Muscle of leg (tissue), 11 donors: ENCODE results near the gene ELP2. TPM values are rescaled to one million over a fixed set of nuclear protein-coding genes. Genes with fewer than 3 reads are reported as not detected.

Source experiments
- DNase-seq: peaks from one replicate; pipeline ENCODE4 v3.0.0; 2013
- H3K27ac ChIP-seq: one replicate; pipeline ENCODE4 v1.5.1; 2013; ENCODE audit warnings: mild to moderate bottlenecking, low read length, control low read depth
- H3K27me3 ChIP-seq: one replicate; pipeline ENCODE4 v1.6.1; 2013; ENCODE audit warnings: low read length; ENCODE audit not compliant: control insufficient read depth, insufficient read depth
- H3K36me3 ChIP-seq: one replicate; pipeline ENCODE4 v1.6.1; 2013; ENCODE audit warnings: low read length; ENCODE audit not compliant: control insufficient read depth, insufficient read depth
- H3K4me1 ChIP-seq: one replicate; pipeline ENCODE4 v1.6.1; 2013; ENCODE audit warnings: low read length; ENCODE audit not compliant: control insufficient read depth, insufficient read depth
- H3K4me3 ChIP-seq: one replicate; pipeline ENCODE4 v1.5.1; 2013; ENCODE audit warnings: low read length, control low read depth
- H3K9me3 ChIP-seq: replicated peaks from 2 replicates; pipeline ENCODE4 v1.6.1; 2013; ENCODE audit warnings: low read depth, low read length; ENCODE audit not compliant: control insufficient read depth
- WGBS: methylation state at CpG from one replicate; pipeline ENCODE4 v1.1.5; 2013; ENCODE audit warnings: missing lambda C conversion rate; ENCODE audit not compliant: insufficient coverage; 5-methylcytosine and 5-hydroxymethylcytosine counted together
- polyA plus RNA-seq, 8 donors: library from polyadenylated mRNA; unstranded; fragments of 120-200 nt; gene quantifications; one replicate each; pipeline versions ENCODE4 v1.2.1 to v1.2.3, GENCODE V29; 2013; ENCODE audit warnings: inconsistent platforms in 1 of 8, low replicate concordance in 1 of 8; ENCODE audit not compliant: insufficient read length in 8 of 8, insufficient read depth in 1 of 8
- total RNA-seq: library from RNA; stranded (reverse); fragments of 120-200 nt; gene quantifications from one replicate; pipeline ENCODE4 v1.2.4, GENCODE V29; 2013

Gene ELP2
- total and polyA plus RNA-seq, 9 donors: 52.9 to 82.2 (median 61.6) TPM

GRCh38 chr18:36211612-36212065, 81.9 kb downstream of the ELP2 start:
- no peak for DNase-seq
- Histone ChIP-seq H3K27me3 (no peaks in the 10 kb centered on the region), H3K4me1 (peaks cover 9% of the 10 kb centered on the region), H3K9me3 (no peaks in the 10 kb centered on the region), H3K4me3 (no peak overlapping the region), H3K27ac (no peak overlapping the region), H3K36me3 (no peaks in the 10 kb centered on the region)
- WGBS: 79% methylated on average over 6 of the region's 6 CpGs

DNA sequence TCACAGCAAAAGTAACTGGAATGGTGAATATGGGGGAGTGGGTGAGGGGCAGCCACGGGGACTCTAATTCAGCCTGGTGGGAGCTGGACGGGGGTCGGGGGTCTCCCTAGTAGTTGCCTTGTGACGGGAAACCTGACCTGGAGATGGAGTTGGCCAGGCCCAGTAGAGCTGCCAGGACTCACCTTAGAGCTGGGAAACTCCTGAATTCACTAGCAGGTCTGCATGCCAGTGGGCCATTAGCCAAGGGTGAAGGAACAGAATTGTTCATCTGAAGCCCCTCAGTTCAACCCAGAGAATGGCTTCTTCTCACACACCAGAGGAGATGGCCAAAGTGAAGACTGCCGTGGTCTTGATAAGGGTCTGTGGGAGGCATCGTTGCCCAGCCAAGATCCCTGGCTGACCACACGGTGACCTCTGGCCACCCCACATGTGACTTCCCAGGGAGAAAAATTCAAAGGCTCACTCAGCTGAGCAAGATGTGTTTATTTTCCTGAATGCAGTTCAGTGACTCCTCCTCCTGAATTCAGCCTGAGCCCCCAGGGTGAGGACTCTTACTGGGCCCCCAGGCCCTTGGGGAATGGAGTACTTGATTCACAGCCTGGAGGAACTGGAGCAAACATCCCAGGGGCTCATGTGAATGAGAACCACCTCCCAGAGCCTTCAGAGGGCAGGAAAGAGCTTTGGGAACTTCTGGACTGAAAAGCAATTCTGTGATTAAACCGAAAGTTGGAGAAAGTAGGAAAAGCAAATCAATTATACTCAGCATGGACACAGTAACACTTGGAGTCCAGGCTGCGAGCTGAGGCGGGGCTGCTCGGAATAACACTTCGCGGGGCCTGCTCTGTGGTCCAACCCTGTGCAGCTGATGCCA, 82.8 kb downstream of the ELP2 start:
- no peak overlapping the region for H3K4me3 ChIP-seq
- H3K4me1 ChIP-seq: peaks cover 9% of the 10 kb centered on the region
- no peaks in the 10 kb centered on the region for H3K36me3 ChIP-seq
- no peaks in the 10 kb centered on the region for H3K9me3 ChIP-seq
- WGBS: 55% methylated on average over 10 of the region's 13 CpGs
- no peaks in the 10 kb centered on the region for H3K27me3 ChIP-seq
- peak overlapping the region; percentile 25 for H3K27ac ChIP-seq
- peak; percentile 72 for DNase-seq

GRCh38 chr18:36214811-36215210, 85.1 kb downstream of the ELP2 start:
- no peaks in the 10 kb centered on the region for H3K27me3 ChIP-seq
- H3K9me3 ChIP-seq: no peaks in the 10 kb centered on the region
- no peak overlapping the region for H3K4me3 ChIP-seq
- H3K27ac ChIP-seq: no peak overlapping the region
- DNase-seq: no peak
- H3K36me3 ChIP-seq: no peaks in the 10 kb centered on the region
- H3K4me1 ChIP-seq: peaks cover 9% of the 10 kb centered on the region
- 84% methylated on average over 8 of the region's 8 CpGs for WGBS

GRCh38 chr18:36215577-36215976, 85.9 kb downstream of the ELP2 start:
- Histone ChIP-seq H3K27ac (no peak overlapping the region), H3K27me3 (no peaks in the 10 kb centered on the region), H3K4me1 (peaks cover 9% of the 10 kb centered on the region), H3K4me3 (no peak overlapping the region), H3K36me3 (no peaks in the 10 kb centered on the region), H3K9me3 (no peaks in the 10 kb centered on the region)
- no peak for DNase-seq
- WGBS: 81% methylated on average over 6 of the region's 9 CpGs

GRCh38 chr18:36217348-36217747, 87.6 kb downstream of the ELP2 start:
- Histone ChIP-seq H3K27ac (no peak overlapping the region), H3K4me1 (peaks cover 7% of the 10 kb centered on the region), H3K36me3 (no peaks in the 10 kb centered on the region), H3K27me3 (no peaks in the 10 kb centered on the region), H3K9me3 (no peaks in the 10 kb centered on the region), H3K4me3 (no peak overlapping the region)
- WGBS: 100% methylated on average over 1 of the region's 3 CpGs
- no peak for DNase-seq

DNA sequence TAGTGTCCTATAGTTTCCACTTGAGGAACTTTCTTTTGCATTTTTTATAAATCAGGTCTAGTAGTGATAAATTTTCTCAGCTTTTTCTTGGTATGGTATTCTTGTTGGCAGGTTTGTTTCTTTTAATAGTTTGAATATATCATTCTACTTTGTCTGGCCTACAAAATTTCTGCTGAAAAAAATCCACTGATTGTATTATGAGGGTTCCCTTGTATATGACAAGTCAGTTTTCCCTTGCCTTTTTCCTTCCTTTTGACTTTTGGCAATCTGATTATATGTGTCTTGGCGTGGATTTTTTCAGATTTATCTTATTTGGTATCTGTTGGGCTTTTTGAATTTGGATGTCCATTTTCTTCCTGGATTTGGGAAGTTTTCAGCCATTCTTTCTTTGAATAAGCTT, 99.5 kb downstream of the ELP2 start:
- Histone ChIP-seq H3K27me3 (no peaks in the 10 kb centered on the region), H3K9me3 (peaks cover 7% of the 10 kb centered on the region), H3K4me1 (no peaks in the 10 kb centered on the region), H3K27ac (no peak overlapping the region), H3K36me3 (no peaks in the 10 kb centered on the region), H3K4me3 (no peak overlapping the region)
- no peak for DNase-seq
- WGBS: no CpG with 5 or more reads among the region's 1 CpG

Other genes starting within 250 kb of the ELP2 start
- gene RPRD1A, start 62.3 kb upstream of the ELP2 start, total RNA-seq: 40.0 TPM
- 10 to 100 TPM; 31.2 to 43.6 (median 37.2) TPM for gene RPRD1A, start 62.3 kb upstream of the ELP2 start, polyA plus RNA-seq
- gene SLC39A6, start 559 bp upstream of the ELP2 start, total RNA-seq: 37.4 TPM
- gene SLC39A6, start 559 bp upstream of the ELP2 start, polyA plus RNA-seq: 10 to 100 TPM; 26.9 to 40.9 (median 29.3) TPM
- gene MOCOS, start 57.6 kb downstream of the ELP2 start, total RNA-seq: 0.13 TPM
- gene MOCOS, start 57.6 kb downstream of the ELP2 start, polyA plus RNA-seq: under 1 TPM; 0.10 to 0.62 (median 0.25) TPM
- gene FHOD3, start 167.8 kb downstream of the ELP2 start, total RNA-seq: 27.7 TPM
- 10 to 100 TPM; 27.1 to 36.8 (median 34.5) TPM for gene FHOD3, start 167.8 kb downstream of the ELP2 start, polyA plus RNA-seq